GM19351 (cell line): Measurements from ENCODE around the gene FAM174B.

Source experiments
- ATAC-seq: cut with Tn5 transposase; IDR thresholded peaks from one replicate; pipeline ENCODE4 v1.9.1; 2021; ENCODE audit warnings: mild to moderate bottlenecking, moderate library complexity; ENCODE audit not compliant: unreplicated experiment

The FAM174B gene

DNA sequence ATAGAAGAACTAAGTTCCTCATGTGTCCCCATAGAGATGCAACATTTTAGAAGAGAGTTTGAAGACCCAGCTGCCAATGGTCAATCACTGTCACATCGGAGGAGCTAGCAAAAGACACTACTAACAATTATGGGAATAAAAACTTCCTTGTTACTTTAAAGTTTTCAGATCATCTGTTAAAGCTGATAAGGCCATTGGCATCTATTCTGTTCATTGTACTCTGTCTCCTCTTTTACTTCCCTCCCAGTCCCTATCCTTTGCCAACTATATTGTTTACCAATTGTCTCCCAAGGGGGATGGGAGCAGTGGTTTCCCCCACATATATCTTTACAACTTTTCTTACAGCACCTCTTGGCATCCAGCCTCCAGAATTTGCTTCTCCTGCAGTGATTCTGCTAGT, 81.0 kb downstream of the FAM174B start:
- ATAC-seq, result no peak

DNA sequence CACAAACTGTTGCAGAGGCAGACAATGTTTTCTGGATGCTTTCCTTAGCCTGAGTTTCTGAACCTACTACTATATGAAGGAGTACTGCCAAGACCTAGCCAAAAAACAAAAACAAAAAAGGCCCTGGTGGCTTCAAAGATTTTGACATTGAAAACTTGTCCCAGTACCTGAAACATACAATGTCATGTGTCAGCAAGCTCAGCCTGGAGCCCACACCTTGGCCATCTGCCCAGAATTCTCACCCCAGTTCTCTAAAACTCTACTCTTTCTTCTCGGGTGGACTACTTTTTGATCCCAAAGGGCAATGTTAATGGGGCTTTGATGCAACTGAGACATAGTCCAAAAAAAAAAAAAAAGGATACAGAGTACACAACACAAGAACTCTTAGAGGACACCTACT, 81.4 kb downstream of the FAM174B start:
- no peak for ATAC-seq

DNA sequence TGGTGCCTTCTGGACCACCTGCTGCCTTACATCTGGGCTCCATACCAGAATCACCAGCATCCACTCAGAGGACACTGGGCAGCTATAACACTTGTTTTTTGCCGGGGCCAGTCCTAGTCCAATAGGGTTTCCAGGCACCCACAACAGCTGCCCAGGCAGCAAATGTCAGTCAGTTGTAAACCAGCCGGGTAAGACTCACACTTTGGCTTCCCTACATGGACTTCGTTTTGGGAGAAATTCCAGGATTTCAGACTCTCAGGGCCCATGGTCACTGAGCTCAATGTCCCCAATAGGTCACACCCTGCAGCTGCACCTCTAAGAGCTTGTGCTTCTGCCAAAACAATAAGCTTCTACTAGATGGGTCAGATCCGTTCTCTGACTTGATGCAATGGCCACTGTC, 83.8 kb downstream of the FAM174B start:
- no peak for ATAC-seq

DNA sequence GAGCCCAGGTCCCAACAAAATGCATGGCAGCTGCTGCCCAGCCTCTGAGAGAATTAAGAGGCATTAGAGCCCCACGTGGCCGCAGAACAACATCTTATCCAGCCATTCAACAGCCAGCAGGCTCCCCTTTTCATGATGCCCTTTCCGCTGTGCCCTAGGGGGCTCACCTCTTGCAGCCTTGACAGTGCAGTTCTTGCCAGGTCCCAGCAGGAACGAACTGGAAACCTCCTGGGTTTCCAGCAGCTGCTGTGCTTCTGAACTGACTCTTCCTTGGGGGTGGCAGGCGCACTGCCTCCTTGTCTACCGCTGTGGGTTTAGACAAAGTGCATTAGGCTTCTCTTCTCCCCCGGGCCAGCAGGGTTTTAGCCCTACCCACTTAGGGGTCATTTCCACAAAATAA, 85.2 kb downstream of the FAM174B start:
- no peak for ATAC-seq

DNA sequence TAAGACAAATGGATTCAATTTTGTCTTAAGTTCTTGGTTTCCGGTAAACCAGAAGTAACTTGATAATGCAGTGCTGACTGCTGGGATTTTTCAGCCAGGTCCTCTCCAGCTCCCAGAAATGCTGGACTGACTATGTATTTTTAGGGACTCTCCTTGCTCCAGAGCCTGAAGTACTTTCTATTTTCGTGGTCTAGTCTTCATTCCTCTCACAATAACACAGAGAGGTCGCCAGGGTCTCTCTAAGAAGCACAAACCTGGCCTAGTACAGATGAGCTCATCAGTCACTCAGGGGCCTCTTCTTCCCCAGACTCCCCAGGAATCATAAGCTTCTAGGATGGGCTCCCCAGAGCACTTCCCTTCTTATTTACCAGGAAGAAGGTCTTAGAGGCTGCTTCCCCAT, 85.8 kb downstream of the FAM174B start:
- ATAC-seq, result no peak
